Activated B cell treated with CpG ODN at 0.5 μM for 24 hours (primary cell): Measurements from ENCODE around the gene LY6G5C. TPM values are rescaled to one million over a fixed set of nuclear protein-coding genes. Genes with fewer than 3 reads are reported as not detected.

Source experiments
- ATAC-seq: fragments of 200-7000 bp; cut with Tn5 transposase; one replicate; pipeline ENCODE4 v1.10.0; 2021; ENCODE audit warnings: low read depth, mild to moderate bottlenecking, moderate library complexity
- CTCF ChIA-PET: fragments of 350-600 bp; sonication (Branson Sonifier 250); formaldehyde crosslinking; loops from one replicate; lab custom pipeline; 2021; ENCODE audit warnings: antibody characterized with exemption; lab: Charles Lee
- POLR2A ChIA-PET: fragments of 350-600 bp; sonication (Branson Sonifier 250); formaldehyde crosslinking; loops from one replicate; lab custom pipeline; 2021; ENCODE audit warnings: antibody characterized with exemption; lab: Charles Lee
- DNase-seq: peaks from one replicate; pipeline ENCODE4 v3.0.0; 2022
- H3K27ac Mint-ChIP-seq: one replicate; pipeline ENCODE4 v1.8.0; 2020; ENCODE audit warnings: mixed read lengths
- H3K27me3 Mint-ChIP-seq: one replicate; pipeline ENCODE4 v1.8.0; 2021; ENCODE audit warnings: mixed read lengths
- H3K36me3 Mint-ChIP-seq: one replicate; pipeline ENCODE4 v1.8.0; 2021; ENCODE audit warnings: low read depth, mixed read lengths
- H3K4me1 Mint-ChIP-seq: one replicate; pipeline ENCODE4 v1.8.0; 2021; ENCODE audit warnings: mixed read lengths
- H3K4me3 Mint-ChIP-seq: one replicate; pipeline ENCODE4 v1.8.0; 2020; ENCODE audit warnings: mild to moderate bottlenecking, mixed read lengths
- H3K9me3 Mint-ChIP-seq: one replicate; pipeline ENCODE4 v1.8.0; 2020; ENCODE audit warnings: mixed read lengths
- CTCF ChIP-seq: fragments of 200-600 bp; IDR thresholded peaks from one replicate; pipeline ENCODE4 v1.8.0; 2022; ENCODE audit warnings: antibody characterized with exemption, mild to moderate bottlenecking
- intact Hi-C: fragments of 100-400 bp; cut with micrococcal nuclease; formaldehyde crosslinking; loops from one replicate; pipeline ENCODE4 v1.15.1; 2024
- total RNA-seq: library from RNA; stranded (reverse); gene quantifications from 2 replicates; pipeline ENCODE4 v1.2.3, GENCODE V29; 2022

The LY6G5C gene
- total RNA-seq, 1 donor from 2014 or later = 0.73 TPM

DNA sequence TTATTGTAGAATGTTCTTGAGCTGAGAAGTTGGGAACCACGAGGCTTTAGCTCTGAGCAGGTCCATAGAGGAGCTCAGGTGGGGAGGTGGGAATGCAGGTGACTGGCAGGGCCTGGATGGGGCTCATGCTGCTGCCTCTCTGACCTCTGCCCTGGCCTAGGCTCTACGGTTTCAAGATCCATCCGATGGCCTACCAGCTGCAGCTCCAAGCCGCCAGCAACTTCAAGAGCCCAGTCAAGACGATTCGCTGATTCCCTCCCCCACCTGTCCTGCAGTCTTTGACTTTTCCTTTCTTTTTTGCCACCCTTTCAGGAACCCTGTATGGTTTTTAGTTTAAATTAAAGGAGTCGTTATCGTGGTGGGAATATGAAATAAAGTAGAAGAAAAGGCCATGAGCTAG lies 11.2 kb downstream of the LY6G5C start, which contains the start of gene LY6G5B:
Gene LY6G5B (plus strand): TSS at position 301 of the 400 bp plus-strand sequence. CDS start 975 bp downstream, outside the sequence.
- intact Hi-C loops = loop anchor here (5.0 to 10.0 kb wide), 3 partner anchors 228 to 505 kb away; partner anchors contain the start of genes AGPAT1, ATF6B, EHMT2 and RNF5
- H3K27ac Mint-ChIP-seq = no peak within 1 kb of the TSS
- ChIA-PET POLR2A (interaction anchor here (0.7 to 1.2 kb wide), 3 partner anchors 9 to 18 kb away, joined by 3 to 4 read pairs (median 4); partner anchors contain the start of gene C6orf47), CTCF (no interaction called here)
- peaks cover 85% of the 10 kb centered on the region for H3K36me3 Mint-ChIP-seq
- H3K4me1 Mint-ChIP-seq = peaks cover 29% of the 10 kb centered on the region
- no peaks in the 10 kb centered on the region for H3K27me3 Mint-ChIP-seq
- ATAC-seq (no peak), DNase-seq (no peak)
- no peak within 1 kb of the TSS for H3K4me3 Mint-ChIP-seq
- H3K9me3 Mint-ChIP-seq = no peaks in the 10 kb centered on the region
- TF ChIP-seq CTCF = no peak

DNA sequence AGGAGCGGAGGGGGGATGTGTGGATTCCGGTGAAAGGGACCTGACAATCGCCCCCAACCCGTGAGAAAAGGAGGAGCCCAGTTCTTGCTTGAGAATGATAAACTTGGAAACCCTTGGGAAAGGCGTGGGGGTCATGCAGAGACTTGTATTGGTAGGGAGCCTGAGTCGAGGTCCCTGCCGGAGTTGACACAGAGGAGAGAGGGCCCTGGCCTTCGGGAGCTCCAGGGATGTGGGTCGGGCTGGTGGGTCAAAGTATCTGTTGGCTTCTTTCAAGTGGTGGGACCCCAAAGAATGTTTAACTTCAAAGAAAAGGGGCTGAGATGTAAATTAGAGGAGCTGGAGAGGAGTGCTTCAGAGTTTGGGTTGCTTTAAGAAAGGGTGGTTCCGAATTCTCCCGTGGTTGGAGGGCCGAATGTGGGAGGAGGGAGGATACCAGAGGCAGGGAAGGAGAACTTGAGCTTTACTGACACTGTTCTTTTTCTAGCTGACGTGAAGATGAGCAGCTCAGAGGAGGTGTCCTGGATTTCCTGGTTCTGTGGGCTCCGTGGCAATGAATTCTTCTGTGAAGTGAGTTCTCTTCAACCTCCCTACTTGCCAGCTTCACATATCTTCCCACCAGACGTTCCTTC lies 14.4 kb downstream of the LY6G5C start:
- H3K9me3 Mint-ChIP-seq = no peaks in the 10 kb centered on the region
- intact Hi-C loops = loop anchor here (1.0 to 10.0 kb wide), 4 partner anchors 196 to 508 kb away; partner anchors contain the start of genes AGPAT1, ATF6B, EHMT2 and NEU1
- CTCF ChIA-PET = no interaction called here
- H3K27ac Mint-ChIP-seq = peak overlapping the region; percentile 95
- H3K4me3 Mint-ChIP-seq = peak overlapping the region; percentile 96
- H3K27me3 Mint-ChIP-seq = no peaks in the 10 kb centered on the region
- POLR2A ChIA-PET = interaction anchor here (0.5 to 6.2 kb wide), 9 partner anchors 13 to 306 kb away, joined by 3 to 188 read pairs (median 4); partner anchors contain the start of genes ABHD16A, APOM, BAG6 and DXO
- H3K36me3 Mint-ChIP-seq = peaks cover 89% of the 10 kb centered on the region
- TF ChIP-seq CTCF = no peak
- DNase-seq = no peak
- no peak for ATAC-seq
- peaks cover 55% of the 10 kb centered on the region for H3K4me1 Mint-ChIP-seq

DNA sequence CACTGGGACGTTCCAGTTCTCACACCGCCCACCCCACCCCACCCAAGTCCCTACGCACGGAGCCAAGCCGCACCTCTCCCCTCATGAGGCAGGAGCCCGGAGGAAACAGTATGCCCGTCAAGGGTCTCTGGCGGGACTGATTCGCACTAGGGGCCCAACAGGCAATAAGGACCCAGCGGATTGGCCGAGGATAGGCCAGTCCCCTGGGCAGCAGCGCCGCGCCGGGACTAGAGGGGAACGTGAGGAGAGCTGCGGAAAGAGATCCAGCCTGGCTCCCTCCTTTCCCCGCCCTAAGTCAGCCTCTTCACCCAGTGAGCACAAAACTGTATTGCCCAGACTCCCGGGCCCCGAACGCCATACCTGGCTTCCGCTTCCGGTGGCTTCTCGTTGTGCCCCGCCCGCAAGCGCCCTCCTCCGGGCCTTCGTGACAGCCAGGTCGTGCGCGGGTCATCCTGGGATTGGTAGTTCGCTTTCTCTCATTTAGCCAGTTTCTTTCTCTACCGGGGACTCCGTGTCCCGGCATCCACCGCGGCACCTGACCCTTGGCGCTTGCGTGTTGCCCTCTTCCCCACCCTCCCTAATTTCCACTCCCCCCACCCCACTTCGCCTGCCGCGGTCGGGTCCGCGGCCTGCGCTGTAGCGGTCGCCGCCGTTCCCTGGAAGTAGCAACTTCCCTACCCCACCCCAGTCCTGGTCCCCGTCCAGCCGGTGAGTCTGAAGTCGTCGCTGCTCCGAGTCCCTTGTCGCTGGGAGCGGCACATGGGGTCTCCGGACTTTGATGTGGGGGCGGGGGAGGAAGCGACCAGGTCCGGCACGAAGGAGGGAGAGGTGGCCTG lies 15.1 kb downstream of the LY6G5C start, which contains the start of gene CSNK2B:
Gene CSNK2B (plus strand): TSS at position 580 of the 836 bp plus-strand sequence. CDS start 752 bp downstream, outside the sequence.
- Mint-ChIP-seq H3K9me3 (no peaks in the 10 kb centered on the region), H3K27ac (peak within 1 kb of the TSS; percentile 95), H3K27me3 (no peaks in the 10 kb centered on the region), H3K4me1 (peaks cover 61% of the 10 kb centered on the region), H3K36me3 (peaks cover 82% of the 10 kb centered on the region), H3K4me3 (peak within 1 kb of the TSS; percentile 96)
- peak; percentile 86 for ATAC-seq
- no peak for TF ChIP-seq CTCF
- intact Hi-C loops = loop anchor here (1.0 to 10.0 kb wide), 13 partner anchors 13 to 509 kb away; partner anchors contain the start of genes ABHD16A, AGPAT1, ATF6B and BAG6
- ChIA-PET POLR2A (interaction anchor here (0.6 to 6.2 kb wide), 26 partner anchors 12 to 1644 kb away, joined by 3 to 188 read pairs (median 5); partner anchors contain the start of genes ABHD16A, APOM, BAG6 and DDX39B), CTCF (interaction anchor here (1.0 kb wide), 1 partner anchor 85 kb away, joined by 3 read pairs; no protein-coding TSS in a partner anchor)
- peak; percentile 91 for DNase-seq

- DNase-seq (peak; percentile 66), ATAC-seq (peak; percentile 21)
- H3K36me3 Mint-ChIP-seq = peaks cover 76% of the 10 kb centered on the region
- no peaks in the 10 kb centered on the region for H3K27me3 Mint-ChIP-seq
- intact Hi-C loops = loop anchor here (1.0 to 10.0 kb wide), 12 partner anchors 13 to 510 kb away; partner anchors contain the start of genes ABHD16A, AGPAT1, ATF6B and BAG6
- peak within 1 kb of the TSS; percentile 95 for H3K27ac Mint-ChIP-seq
- H3K9me3 Mint-ChIP-seq = no peaks in the 10 kb centered on the region
- peak within 1 kb of the TSS; percentile 96 for H3K4me3 Mint-ChIP-seq
- H3K4me1 Mint-ChIP-seq = peaks cover 67% of the 10 kb centered on the region
- ChIA-PET POLR2A (interaction anchor here (0.6 to 6.2 kb wide), 35 partner anchors 12 to 1643 kb away, joined by 3 to 188 read pairs (median 5); partner anchors contain the start of genes ABHD16A, APOM, BAG6 and DDX39B), CTCF (interaction anchor here (1.0 to 1.4 kb wide), 3 partner anchors 12 to 114 kb away, joined by 3 to 5 read pairs (median 4); partner anchors contain the start of gene BAG6)
- no peak for TF ChIP-seq CTCF
Observed at GRCh38 chr6:31664790-31665500, 15.9 kb downstream of the LY6G5C start, which contains the start of gene GPANK1. GPANK1 (minus strand) TSS chr6:31664997; CDS start chr6:31664478, 519 bp downstream.
